Muscle layer of duodenum (tissue), 2 donors: ENCODE data around the gene SLC34A1.

Experiments
- H3K27ac ChIP-seq: one replicate; pipeline ENCODE4 v1.7.0; 2013; ENCODE audit warnings: mild to moderate bottlenecking, low read length
- H3K27me3 ChIP-seq: one replicate; pipeline ENCODE4 v1.7.0; 2013; ENCODE audit warnings: low read depth, mild to moderate bottlenecking, control low read depth, low read length
- H3K36me3 ChIP-seq, 2 donors: one replicate each; pipeline ENCODE4 v1.7.0; 2013; ENCODE audit warnings: low read length in 2 of 2, control low read depth in 1 of 2, mild to moderate bottlenecking in 1 of 2; ENCODE audit not compliant: insufficient read depth in 2 of 2, control insufficient read depth in 1 of 2
- H3K4me1 ChIP-seq, 2 donors: one replicate each; pipeline ENCODE4 v1.7.0; 2013; ENCODE audit warnings: low read length in 2 of 2, mild to moderate bottlenecking in 2 of 2, control low read depth in 1 of 2, moderate library complexity in 1 of 2; ENCODE audit not compliant: insufficient read depth in 2 of 2, control insufficient read depth in 1 of 2
- H3K4me3 ChIP-seq, 2 donors: one replicate each; pipeline ENCODE4 v1.7.0; 2013; ENCODE audit warnings: low read length in 2 of 2, low read depth in 1 of 2, mild to moderate bottlenecking in 1 of 2
- H3K9me3 ChIP-seq, 2 donors: one replicate each; pipeline ENCODE4 v1.7.0; 2013; ENCODE audit warnings: low read length in 2 of 2, control low read depth in 1 of 2, mild to moderate bottlenecking in 1 of 2; ENCODE audit not compliant: control insufficient read depth in 1 of 2
- donor health status: healthy.

The SLC34A1 gene

GRCh38 chr5:177447611-177448243, 63.5 kb downstream of the SLC34A1 start:
- Histone ChIP-seq H3K4me1 (peaks cover 4 to 24% of the 10 kb centered on the region in 2 donors), H3K36me3 (peaks cover 0 to under 1% of the 10 kb centered on the region in 2 donors), H3K9me3 (no peaks in the 10 kb centered on the region), H3K4me3 (no peak overlapping the region), H3K27ac (no peak overlapping the region), H3K27me3 (peaks cover 10% of the 10 kb centered on the region)
